NCI-H460 (cell line): Measurements from ENCODE around the gene PLGRKT. TPM values are rescaled to one million over a fixed set of nuclear protein-coding genes. Genes with fewer than 3 reads are reported as not detected.
"Not testable (repeated sequence)": the region's sequence is repeated elsewhere in the genome, so short reads cannot be mapped to it uniquely, and the experiment has no call there.

Source experiments
- DNase-seq: peaks from one replicate; pipeline ENCODE4 v3.0.0-alpha.2; 2016; ENCODE audit warnings: low read depth; ENCODE audit errors: extremely low read depth
- total RNA-seq: library from RNA; depleted of rRNA; stranded (reverse); fragments of >200 nt; shearing (Covaris generic); gene quantifications from 2 replicates; pipeline ENCODE4 v1.2.3, GENCODE V29; 2014

The PLGRKT gene
- total RNA-seq, 1 experiment from 2014 or later: 42.6 TPM

GRCh38 chr9:5389109-5389732, 48.5 kb downstream of the PLGRKT start:
- no peak for DNase-seq

GRCh38 chr9:5388026-5388819, 49.5 kb downstream of the PLGRKT start:
- DNase-seq: no peak

DNA sequence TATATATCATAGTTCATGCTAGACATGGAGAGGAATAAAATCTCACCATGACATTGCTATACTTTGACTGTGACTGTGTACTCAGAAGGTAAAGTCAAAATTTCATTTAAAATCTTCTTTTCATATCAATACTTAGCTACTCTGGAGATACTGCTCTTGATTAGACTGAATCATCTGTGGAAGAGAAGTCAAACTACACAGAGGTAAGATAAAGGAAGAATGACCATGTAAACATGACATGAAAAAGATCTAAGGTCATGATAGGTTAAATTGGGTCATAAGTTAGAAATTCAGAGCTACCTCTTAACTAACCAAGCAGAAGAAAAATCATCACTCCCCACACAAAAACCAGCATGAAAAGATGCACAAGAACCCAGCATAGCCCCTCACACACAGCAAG, 53.3 kb downstream of the PLGRKT start:
- no peak for DNase-seq

DNA sequence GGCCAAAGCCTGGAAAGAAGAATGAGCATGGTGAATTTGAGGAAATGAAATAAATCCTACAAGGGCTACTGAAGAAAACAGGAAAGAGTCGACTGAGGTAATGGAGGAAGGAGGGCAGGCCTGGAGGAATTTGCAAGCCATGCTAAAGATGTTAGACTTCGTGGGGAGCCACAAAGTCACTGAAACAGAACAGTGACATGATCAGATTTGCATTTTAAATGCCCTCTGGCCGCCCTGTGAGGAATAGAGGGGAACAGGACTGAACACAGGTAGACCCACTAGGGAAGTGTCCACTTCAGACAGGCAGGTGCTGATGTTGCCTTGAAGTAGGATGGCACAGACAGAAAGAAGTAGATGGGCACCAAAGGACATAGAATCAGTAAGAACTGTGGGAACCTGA, 55.2 kb downstream of the PLGRKT start:
- DNase-seq: no peak

- no peak for DNase-seq
Observed at GRCh38 chr9:5375790-5376477, 61.8 kb downstream of the PLGRKT start.

DNA sequence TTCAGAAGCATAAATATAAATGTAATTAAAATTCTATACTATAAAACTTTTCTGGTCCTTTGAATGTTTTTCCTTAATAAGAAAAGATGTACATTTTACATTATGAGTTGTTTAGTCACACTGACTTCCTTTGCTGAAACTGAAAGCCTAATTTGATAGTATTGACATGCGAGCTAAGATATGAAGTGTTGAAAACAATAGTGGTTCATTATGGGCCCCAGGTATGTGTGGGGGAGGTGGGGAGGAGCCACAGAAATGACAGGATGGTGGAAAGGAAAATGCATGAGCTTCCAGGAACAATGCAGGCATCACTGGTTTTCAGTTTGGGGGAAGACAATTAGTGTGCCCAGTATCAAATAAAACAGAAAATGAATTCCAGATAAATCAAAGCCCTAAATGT, 62.6 kb downstream of the PLGRKT start:
- DNase-seq: no peak

GRCh38 chr9:5364294-5365024, 73.3 kb downstream of the PLGRKT start:
- no peak for DNase-seq

GRCh38 chr9:5361326-5362010, 76.3 kb downstream of the PLGRKT start:
- DNase-seq: no peak

DNA sequence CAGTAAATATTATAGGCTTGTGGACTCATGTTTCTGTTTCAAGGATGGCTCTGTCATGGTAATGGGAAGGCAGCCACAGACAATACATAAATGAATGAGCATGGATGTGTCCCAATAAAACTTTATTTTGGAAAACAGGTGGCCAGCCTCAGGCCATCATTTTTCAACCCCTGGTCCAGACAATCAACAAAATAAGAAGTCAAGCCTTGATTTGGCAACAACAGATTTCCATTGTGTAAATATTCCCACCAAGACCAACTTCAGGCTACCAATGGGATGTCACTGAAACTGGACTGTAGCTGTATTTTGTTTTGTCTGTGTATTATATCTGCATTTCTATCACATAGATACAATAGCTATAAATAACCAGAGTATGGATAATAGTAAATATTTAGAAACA, 77.4 kb downstream of the PLGRKT start:
- DNase-seq: no peak

DNA sequence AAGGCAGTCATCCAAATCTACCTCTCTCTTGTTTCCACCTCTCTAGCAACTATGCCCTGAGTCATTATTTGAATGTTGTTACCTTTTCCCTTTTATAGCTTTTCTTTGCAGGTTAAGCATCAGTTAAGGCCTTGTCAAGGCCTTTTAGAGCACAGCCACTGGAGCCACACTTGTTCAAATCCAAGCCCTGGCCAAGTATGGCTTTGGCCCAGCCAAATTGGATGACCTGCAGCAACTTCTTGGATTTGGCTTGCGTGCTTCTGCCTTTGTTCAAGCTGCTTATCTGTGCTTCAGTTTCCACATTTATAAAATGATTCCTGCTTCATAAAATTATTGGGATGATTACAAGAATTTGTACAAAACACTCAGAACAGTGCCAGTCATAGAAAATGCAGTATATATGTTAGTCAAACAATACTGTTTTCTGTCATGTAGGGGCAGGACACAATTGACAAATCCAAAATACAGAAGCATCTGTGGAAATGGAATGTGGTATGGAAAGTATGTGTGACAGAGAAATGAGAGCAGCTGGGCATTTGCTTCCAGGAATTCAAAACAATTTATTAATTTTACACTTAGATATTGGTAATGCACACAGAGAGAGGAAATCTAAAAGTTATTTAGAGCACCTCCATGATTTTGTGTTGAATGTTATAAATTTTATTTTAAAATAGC, 80.2 kb downstream of the PLGRKT start:
- no peak for DNase-seq

- no peak for DNase-seq
Observed at GRCh38 chr9:5355817-5356216, 81.9 kb downstream of the PLGRKT start.

DNA sequence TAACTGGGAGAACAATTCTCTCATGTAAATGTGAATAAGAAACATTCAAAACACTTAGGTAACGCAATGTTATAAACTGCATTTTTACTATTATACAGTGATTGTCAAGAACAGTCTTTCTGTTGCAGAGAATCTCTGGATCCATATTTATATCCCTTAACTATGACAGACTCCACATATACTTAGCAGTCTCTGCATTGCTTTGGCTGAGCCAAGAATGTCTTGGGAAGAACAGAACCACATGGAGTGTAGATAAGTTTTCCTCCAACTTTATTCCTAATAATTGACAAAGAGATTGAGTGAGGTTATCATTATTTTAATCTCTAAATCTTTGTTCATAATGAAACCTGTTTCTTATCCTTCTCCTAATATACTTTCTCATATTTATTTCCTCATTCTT, 82.5 kb downstream of the PLGRKT start:
- no peak for DNase-seq

GRCh38 chr9:5354184-5354583, 83.5 kb downstream of the PLGRKT start:
- DNase-seq: no peak

DNA sequence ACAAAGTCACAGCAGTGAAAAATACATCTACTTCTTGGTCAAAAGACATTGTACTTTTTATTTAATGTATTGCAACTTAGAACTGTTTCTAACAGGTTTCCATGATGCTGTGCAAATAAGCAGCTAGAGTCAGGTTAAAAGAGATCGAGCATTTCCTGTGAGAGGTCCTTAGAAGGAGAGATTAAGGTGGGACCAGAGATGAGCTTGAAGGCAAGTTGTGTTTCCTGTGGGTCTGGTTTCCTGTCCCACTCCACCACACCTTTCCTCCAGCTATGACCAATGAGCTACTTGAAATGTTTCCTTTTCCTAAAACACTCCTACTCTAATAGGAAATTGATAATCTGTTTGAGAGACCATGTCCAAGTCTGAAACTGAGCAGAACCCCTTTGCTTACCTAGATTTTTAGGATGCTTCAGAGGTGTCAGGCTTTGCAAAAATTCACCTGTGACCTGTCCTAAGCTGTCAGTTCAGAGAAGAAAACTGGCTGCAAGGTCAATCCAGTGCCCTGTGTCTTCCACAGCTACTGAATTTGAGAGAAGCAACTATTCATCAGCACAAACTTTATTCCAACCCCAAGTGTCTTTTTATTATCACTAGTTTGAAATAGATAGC, 85.0 kb downstream of the PLGRKT start:
- no peak for DNase-seq

- DNase-seq: not testable (repeated sequence)
Observed at GRCh38 chr9:5338992-5339981, 98.4 kb downstream of the PLGRKT start, which contains the start of gene RLN1. TSS of gene RLN1 (minus strand) at chr9:5339876. CDS start at chr9:5339746, 130 bp downstream.

GRCh38 chr9:5336688-5337087, 101.0 kb downstream of the PLGRKT start:
- no peak for DNase-seq

GRCh38 chr9:5331276-5331675, 106.4 kb downstream of the PLGRKT start:
- not testable (repeated sequence) for DNase-seq

DNA sequence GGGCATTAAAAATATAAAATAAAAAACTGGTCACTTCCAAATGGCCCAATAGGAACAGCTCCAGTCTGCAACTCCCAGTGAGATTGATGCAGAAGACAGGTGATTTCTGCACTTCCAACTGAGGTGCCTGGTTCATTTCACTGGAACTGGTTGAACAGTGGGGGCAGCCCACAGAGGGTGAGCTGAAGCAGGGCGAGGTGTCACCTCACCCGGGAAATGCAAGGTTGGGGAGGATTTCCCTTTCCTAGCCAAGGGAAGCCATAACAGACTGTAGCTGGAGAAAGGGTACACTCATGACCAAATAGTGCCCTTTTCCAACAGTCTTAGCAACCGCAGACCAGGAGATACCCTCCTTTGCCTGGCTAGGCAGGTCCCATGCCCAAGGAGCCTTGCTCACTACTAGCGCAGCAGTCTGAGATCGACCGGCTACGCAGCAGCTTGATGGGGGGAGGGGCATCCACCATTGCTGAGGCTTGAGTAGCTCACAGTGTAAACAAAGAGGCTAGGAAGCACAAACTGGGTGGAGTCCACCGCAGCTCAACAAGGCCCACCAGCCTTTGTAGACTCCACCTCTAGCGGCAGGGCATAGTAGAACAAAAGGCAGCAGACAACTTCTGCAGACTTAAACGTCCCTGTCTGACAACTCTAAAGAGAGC, 110.7 kb downstream of the PLGRKT start:
- peak; percentile 11 for DNase-seq
